WI38 (cell line): Measurements from ENCODE around the gene UPK2.

ENCODE experiments used
- H3K4me3 ChIP-seq: 2 replicates; pipeline ENCODE4 v1.5.1; 2011; ENCODE audit warnings: low read depth, mild to moderate bottlenecking, control low read depth, low read length
- TF ChIP-seq, protein P1 (sequence below): IDR thresholded peaks from 2 replicates; pipeline ENCODE4 v1.5.1; 2012; ENCODE audit warnings: low read depth, mild to moderate bottlenecking, control low read depth, low read length

The UPK2 gene

GRCh38 chr11:118927554-118928100 is 28.5 kb upstream of the UPK2 start:
- H3K4me3 ChIP-seq: peak overlapping the region; percentile 72; the same call in 1 of the 2 replicates
- TF ChIP-seq, protein P1, sequence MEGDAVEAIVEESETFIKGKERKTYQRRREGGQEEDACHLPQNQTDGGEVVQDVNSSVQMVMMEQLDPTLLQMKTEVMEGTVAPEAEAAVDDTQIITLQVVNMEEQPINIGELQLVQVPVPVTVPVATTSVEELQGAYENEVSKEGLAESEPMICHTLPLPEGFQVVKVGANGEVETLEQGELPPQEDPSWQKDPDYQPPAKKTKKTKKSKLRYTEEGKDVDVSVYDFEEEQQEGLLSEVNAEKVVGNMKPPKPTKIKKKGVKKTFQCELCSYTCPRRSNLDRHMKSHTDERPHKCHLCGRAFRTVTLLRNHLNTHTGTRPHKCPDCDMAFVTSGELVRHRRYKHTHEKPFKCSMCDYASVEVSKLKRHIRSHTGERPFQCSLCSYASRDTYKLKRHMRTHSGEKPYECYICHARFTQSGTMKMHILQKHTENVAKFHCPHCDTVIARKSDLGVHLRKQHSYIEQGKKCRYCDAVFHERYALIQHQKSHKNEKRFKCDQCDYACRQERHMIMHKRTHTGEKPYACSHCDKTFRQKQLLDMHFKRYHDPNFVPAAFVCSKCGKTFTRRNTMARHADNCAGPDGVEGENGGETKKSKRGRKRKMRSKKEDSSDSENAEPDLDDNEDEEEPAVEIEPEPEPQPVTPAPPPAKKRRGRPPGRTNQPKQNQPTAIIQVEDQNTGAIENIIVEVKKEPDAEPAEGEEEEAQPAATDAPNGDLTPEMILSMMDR: no peak

GRCh38 chr11:118928101-118928869 is 27.8 kb upstream of the UPK2 start:
- TF ChIP-seq, protein P1: peak; percentile 94
- H3K4me3 ChIP-seq: peak overlapping the region; percentile 72

GRCh38 chr11:118928870-118929500 is 27.1 kb upstream of the UPK2 start:
- peak overlapping the region; percentile 72 for H3K4me3 ChIP-seq

DNA sequence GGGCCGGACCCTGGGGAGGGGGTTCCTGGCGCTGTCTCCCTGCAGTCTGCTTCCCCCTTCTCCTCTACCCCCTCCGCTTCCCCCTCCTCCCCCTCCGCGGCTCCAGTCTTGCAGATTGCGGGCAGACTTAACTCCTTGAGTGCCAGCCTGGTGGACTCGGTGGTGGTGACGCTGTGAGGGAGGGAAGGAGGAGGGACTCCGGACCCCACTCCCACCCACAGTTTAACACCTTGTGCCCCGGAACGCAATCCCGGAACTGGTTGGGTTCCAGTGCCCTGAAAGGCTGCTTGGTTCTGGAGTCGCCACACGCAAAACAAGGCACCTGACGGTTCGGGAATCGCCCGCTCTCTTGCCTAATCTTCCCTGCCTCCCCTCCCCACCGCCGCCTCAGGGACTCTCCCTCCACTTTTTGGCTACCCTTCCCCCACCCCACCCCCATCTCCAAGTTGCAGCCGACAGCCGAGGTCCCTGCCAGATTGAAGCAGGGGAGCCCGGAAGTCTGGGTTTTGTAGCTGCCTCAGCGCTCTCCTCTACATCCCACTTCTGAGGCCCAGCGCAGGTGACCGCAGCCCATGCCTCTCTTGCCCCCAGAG is 26.5 kb upstream of the UPK2 start:
- peak overlapping the region; percentile 72 for H3K4me3 ChIP-seq
- TF ChIP-seq, protein P1: no peak

More at GRCh38 chr11:118928870-118929500, 27.1 kb upstream of the UPK2 start:
- TF ChIP-seq, protein P1: no peak

- peak overlapping the region; percentile 72 for H3K4me3 ChIP-seq
- TF ChIP-seq, protein P1: peak; percentile 80
Measured at GRCh38 chr11:118930094-118930712, 25.9 kb upstream of the UPK2 start.

GRCh38 chr11:118931571-118931970 is 24.5 kb upstream of the UPK2 start:
- TF ChIP-seq, protein P1: no peak
- H3K4me3 ChIP-seq: no peak overlapping the region
